ENCODE results near the gene OLFM1.

OLFM1 gene

GRCh38 chr9:135088979-135089847 is 1.7 kb downstream of the OLFM1 start:
- Histone ChIP-seq H3K27ac (ENCODE audit: low read depth, low read length) (no peak overlapping the region), H3K27me3 (ENCODE audit: control insufficient read depth in 1 of 2, insufficient read depth in 2 of 2, low read length in 2 of 2) (peaks cover 12 to 14% of the 10 kb centered on the region in 2 donors), H3K4me3 (ENCODE audit: low read depth in 1 of 2, low read length in 2 of 2) (no peak overlapping the region), H3K9me3 (ENCODE audit: control insufficient read depth in 1 of 2, low read length in 2 of 2) (no peaks in the 10 kb centered on the region), H3K36me3 (ENCODE audit: control insufficient read depth in 1 of 2, insufficient read depth in 2 of 2, low read length in 2 of 2) (no peaks in the 10 kb centered on the region), H3K9ac (ENCODE audit: low read depth in 1 of 2, low read length in 2 of 2) (no peak overlapping the region), H3K4me1 (ENCODE audit: control insufficient read depth in 1 of 2, insufficient read depth in 2 of 2, low read length in 2 of 2) (peaks cover 0 to 4% of the 10 kb centered on the region in 2 donors)

- Histone ChIP-seq H3K4me1 (ENCODE audit: control insufficient read depth in 1 of 2, insufficient read depth in 2 of 2, low read length in 2 of 2) (peaks cover 0 to 4% of the 10 kb centered on the region in 2 donors), H3K27me3 (ENCODE audit: control insufficient read depth in 1 of 2, insufficient read depth in 2 of 2, low read length in 2 of 2) (peaks cover 12% of the 10 kb centered on the region in 2 donors), H3K4me3 (ENCODE audit: low read depth in 1 of 2, low read length in 2 of 2) (no peak overlapping the region), H3K9me3 (ENCODE audit: control insufficient read depth in 1 of 2, low read length in 2 of 2) (no peaks in the 10 kb centered on the region), H3K27ac (ENCODE audit: low read depth, low read length) (no peak overlapping the region), H3K9ac (ENCODE audit: low read depth in 1 of 2, low read length in 2 of 2) (no peak overlapping the region), H3K36me3 (ENCODE audit: control insufficient read depth in 1 of 2, insufficient read depth in 2 of 2, low read length in 2 of 2) (no peaks in the 10 kb centered on the region)
Observed at GRCh38 chr9:135090081-135090480, 2.6 kb downstream of the OLFM1 start.

DNA sequence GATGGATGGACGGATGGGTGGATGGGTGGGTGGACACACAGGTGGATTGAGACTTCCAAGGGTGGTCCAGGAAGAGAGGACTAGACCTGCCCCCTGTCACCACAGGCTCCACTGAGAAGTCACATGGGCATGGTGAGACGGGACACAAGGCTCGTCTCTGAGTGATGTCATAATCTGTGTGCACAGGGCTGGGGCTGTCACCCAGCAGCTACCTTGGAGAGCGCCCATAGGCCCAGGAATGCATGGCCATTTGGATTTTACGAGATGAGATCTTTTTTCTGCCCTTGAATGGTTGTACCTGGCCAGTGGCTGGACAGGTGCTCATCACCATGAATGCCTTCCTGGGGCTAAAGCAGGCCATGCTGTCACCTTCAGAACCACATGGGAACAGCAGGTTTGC is 3.1 kb downstream of the OLFM1 start:
- Histone ChIP-seq H3K27ac (ENCODE audit: low read depth, low read length) (no peak overlapping the region), H3K9ac (ENCODE audit: low read depth in 1 of 2, low read length in 2 of 2) (no peak overlapping the region), H3K4me1 (ENCODE audit: control insufficient read depth in 1 of 2, insufficient read depth in 2 of 2, low read length in 2 of 2) (peaks cover 0 to 4% of the 10 kb centered on the region in 2 donors), H3K27me3 (ENCODE audit: control insufficient read depth in 1 of 2, insufficient read depth in 2 of 2, low read length in 2 of 2) (peaks cover 12% of the 10 kb centered on the region in 2 donors), H3K4me3 (ENCODE audit: low read depth in 1 of 2, low read length in 2 of 2) (no peak overlapping the region), H3K9me3 (ENCODE audit: control insufficient read depth in 1 of 2, low read length in 2 of 2) (no peaks in the 10 kb centered on the region), H3K36me3 (ENCODE audit: control insufficient read depth in 1 of 2, insufficient read depth in 2 of 2, low read length in 2 of 2) (no peaks in the 10 kb centered on the region)

DNA sequence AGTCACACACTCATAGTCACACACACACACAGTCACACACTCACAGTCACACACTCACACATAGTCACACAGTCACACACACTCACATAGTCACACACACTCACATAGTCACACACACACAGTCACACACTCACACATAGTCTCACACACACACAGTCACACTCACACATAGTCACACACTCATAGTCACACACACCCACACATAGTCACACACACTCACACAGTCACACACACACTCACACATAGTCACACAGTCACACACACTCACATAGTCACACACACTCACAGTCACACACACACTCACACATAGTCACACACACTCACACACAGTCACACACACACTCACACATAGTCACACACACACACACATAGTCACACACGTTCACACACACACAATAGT is 4.1 kb downstream of the OLFM1 start:
- Histone ChIP-seq H3K36me3 (ENCODE audit: control insufficient read depth in 1 of 2, insufficient read depth in 2 of 2, low read length in 2 of 2) (no peaks in the 10 kb centered on the region), H3K9ac (ENCODE audit: low read depth in 1 of 2, low read length in 2 of 2) (no peak overlapping the region), H3K9me3 (ENCODE audit: control insufficient read depth in 1 of 2, low read length in 2 of 2) (no peaks in the 10 kb centered on the region), H3K27ac (ENCODE audit: low read depth, low read length) (no peak overlapping the region), H3K4me3 (ENCODE audit: low read depth in 1 of 2, low read length in 2 of 2) (no peak overlapping the region), H3K4me1 (ENCODE audit: control insufficient read depth in 1 of 2, insufficient read depth in 2 of 2, low read length in 2 of 2) (peaks cover 0 to 4% of the 10 kb centered on the region in 2 donors), H3K27me3 (ENCODE audit: control insufficient read depth in 1 of 2, insufficient read depth in 2 of 2, low read length in 2 of 2) (peaks cover 12% of the 10 kb centered on the region in 2 donors)

GRCh38 chr9:135093111-135093510 is 5.6 kb downstream of the OLFM1 start:
- H3K4me1 ChIP-seq (ENCODE audit: control insufficient read depth in 1 of 2, insufficient read depth in 2 of 2, low read length in 2 of 2) = no peaks in the 10 kb centered on the region

DNA sequence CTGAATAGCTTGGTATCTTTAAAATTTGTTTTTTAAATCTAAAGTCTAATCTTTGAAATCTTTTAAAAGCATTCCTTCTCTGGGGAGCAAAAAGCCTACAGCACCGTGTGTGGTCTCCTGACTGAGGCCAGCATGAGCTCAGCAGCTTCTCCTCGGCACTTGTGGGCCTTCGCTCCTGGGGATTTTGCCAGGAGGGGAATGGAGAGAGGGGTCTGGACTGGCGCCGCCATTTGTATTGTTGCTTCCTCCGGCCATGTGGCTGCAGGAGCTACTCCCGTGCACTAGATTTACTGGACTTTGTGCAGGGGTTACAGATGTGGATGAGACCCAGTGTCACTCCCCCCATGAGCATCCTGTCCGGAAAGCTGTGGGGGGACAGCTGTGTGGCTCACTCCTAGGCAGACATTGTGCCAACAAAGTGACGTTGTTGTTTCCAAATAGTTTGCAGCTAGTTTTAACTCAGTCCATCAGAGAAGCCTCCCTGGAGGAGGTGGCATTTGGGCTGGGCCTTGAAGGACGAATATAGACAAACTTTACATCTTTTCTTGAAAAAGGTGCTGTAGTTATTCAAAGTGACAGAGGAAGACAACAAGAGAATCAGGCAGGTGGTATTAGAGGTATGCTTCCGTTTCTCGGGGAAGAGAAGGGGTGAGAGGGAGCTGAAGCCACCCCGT is 6.6 kb downstream of the OLFM1 start:
- Histone ChIP-seq H3K27me3 (ENCODE audit: control insufficient read depth in 1 of 2, insufficient read depth in 2 of 2, low read length in 2 of 2) (peaks cover 6% of the 10 kb centered on the region in 2 donors), H3K27ac (ENCODE audit: low read depth, low read length) (no peak overlapping the region), H3K9ac (ENCODE audit: low read depth in 1 of 2, low read length in 2 of 2) (no peak overlapping the region)

More at GRCh38 chr9:135093111-135093510, 5.6 kb downstream of the OLFM1 start:
- peaks cover 7 to 12% of the 10 kb centered on the region in 2 donors for H3K27me3 ChIP-seq (ENCODE audit: control insufficient read depth in 1 of 2, insufficient read depth in 2 of 2, low read length in 2 of 2)
- no peak overlapping the region for H3K27ac ChIP-seq (ENCODE audit: low read depth, low read length)
- H3K36me3 ChIP-seq (ENCODE audit: control insufficient read depth in 1 of 2, insufficient read depth in 2 of 2, low read length in 2 of 2) = no peaks in the 10 kb centered on the region
- no peak overlapping the region for H3K4me3 ChIP-seq (ENCODE audit: low read depth in 1 of 2, low read length in 2 of 2)
- H3K9me3 ChIP-seq (ENCODE audit: control insufficient read depth in 1 of 2, low read length in 2 of 2) = no peaks in the 10 kb centered on the region
- H3K9ac ChIP-seq (ENCODE audit: low read depth in 1 of 2, low read length in 2 of 2) = no peak overlapping the region

DNA sequence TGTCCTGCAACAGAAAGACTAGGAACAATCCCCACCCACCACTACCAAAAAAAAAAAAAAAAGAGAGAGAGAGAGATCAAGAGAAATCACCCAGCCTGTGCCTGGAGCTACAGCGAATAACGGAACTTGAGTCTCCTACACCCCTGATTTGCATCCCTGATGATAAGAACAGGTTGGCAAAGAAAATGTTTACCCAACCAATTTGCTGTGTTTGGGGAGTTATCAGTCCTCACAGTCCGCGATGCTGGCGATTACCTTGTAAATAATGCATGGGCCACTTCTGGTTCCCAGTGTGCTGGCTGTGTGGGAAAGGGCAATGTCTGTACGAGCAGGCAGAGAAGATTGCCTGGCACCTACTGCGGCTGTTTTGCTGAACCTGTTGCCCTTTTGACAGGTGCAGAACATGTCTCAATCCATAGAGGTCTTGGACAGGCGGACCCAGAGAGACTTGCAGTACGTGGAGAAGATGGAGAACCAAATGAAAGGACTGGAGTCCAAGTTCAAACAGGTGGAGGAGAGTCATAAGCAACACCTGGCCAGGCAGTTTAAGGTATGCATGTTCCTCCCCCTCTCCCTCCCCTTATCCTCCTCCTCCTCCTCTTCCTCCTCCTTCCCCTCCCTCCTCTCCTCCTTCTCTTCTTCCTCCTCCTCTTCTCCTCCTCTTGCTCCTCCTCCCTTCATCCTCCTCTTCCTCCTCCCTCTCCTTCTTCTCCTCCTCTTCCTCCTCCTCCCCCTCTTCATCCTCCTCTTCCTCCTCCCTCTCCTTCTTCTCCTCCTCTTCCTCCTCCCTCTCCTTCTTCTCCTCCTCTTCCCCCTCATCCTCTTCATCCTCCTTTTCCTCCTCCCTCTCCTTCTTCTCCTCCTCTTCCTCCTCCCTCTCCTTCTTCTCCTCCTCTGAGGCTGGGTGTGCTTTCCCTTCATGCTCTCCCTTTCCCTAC is 8.3 kb downstream of the OLFM1 start:
- Histone ChIP-seq H3K36me3 (ENCODE audit: control insufficient read depth in 1 of 2, insufficient read depth in 2 of 2, low read length in 2 of 2) (no peaks in the 10 kb centered on the region), H3K27ac (ENCODE audit: low read depth, low read length) (no peak overlapping the region), H3K27me3 (ENCODE audit: control insufficient read depth in 1 of 2, insufficient read depth in 2 of 2, low read length in 2 of 2) (no peaks in the 10 kb centered on the region), H3K4me1 (ENCODE audit: control insufficient read depth in 1 of 2, insufficient read depth in 2 of 2, low read length in 2 of 2) (no peaks in the 10 kb centered on the region), H3K4me3 (ENCODE audit: low read depth in 1 of 2, low read length in 2 of 2) (no peak overlapping the region), H3K9me3 (ENCODE audit: control insufficient read depth in 1 of 2, low read length in 2 of 2) (no peaks in the 10 kb centered on the region), H3K9ac (ENCODE audit: low read depth in 1 of 2, low read length in 2 of 2) (no peak overlapping the region)

More for the DNA sequence above, 6.6 kb downstream of the OLFM1 start:
- Histone ChIP-seq H3K4me3 (ENCODE audit: low read depth in 1 of 2, low read length in 2 of 2) (no peak overlapping the region), H3K4me1 (ENCODE audit: control insufficient read depth in 1 of 2, insufficient read depth in 2 of 2, low read length in 2 of 2) (no peaks in the 10 kb centered on the region), H3K36me3 (ENCODE audit: control insufficient read depth in 1 of 2, insufficient read depth in 2 of 2, low read length in 2 of 2) (no peaks in the 10 kb centered on the region), H3K9me3 (ENCODE audit: control insufficient read depth in 1 of 2, low read length in 2 of 2) (no peaks in the 10 kb centered on the region)

DNA sequence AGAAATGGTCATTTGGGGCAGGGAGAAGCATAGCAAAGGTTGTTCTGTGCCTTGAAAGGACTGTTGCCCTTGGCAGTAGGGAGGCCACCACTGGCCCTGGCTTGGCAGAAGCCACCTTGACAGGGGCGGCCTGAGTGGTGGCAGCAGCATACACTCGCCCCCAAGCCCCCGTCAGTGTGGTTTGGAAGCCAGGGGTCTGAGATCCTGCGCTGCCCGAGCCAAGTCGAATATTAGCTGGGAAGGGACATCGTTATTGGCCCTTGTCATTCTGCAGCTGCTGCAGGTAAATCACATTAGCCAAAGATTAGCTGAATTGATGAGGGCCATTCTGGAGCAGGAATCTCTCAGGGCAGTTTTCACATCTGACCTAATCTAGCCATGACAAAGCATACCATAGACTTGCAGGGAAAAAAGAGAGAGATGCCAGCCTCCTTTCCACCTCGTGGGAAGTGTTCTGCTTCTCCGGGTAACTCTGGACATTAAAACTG is 9.0 kb downstream of the OLFM1 start:
- H3K4me1 ChIP-seq (ENCODE audit: control insufficient read depth in 1 of 2, insufficient read depth in 2 of 2, low read length in 2 of 2) = no peaks in the 10 kb centered on the region
- no peaks in the 10 kb centered on the region for H3K9me3 ChIP-seq (ENCODE audit: control insufficient read depth in 1 of 2, low read length in 2 of 2)
- H3K4me3 ChIP-seq (ENCODE audit: low read depth in 1 of 2, low read length in 2 of 2) = no peak overlapping the region
- H3K36me3 ChIP-seq (ENCODE audit: control insufficient read depth in 1 of 2, insufficient read depth in 2 of 2, low read length in 2 of 2) = no peaks in the 10 kb centered on the region
- no peaks in the 10 kb centered on the region for H3K27me3 ChIP-seq (ENCODE audit: control insufficient read depth in 1 of 2, insufficient read depth in 2 of 2, low read length in 2 of 2)
- H3K9ac ChIP-seq (ENCODE audit: low read depth in 1 of 2, low read length in 2 of 2) = no peak overlapping the region
- no peak overlapping the region for H3K27ac ChIP-seq (ENCODE audit: low read depth, low read length)

DNA sequence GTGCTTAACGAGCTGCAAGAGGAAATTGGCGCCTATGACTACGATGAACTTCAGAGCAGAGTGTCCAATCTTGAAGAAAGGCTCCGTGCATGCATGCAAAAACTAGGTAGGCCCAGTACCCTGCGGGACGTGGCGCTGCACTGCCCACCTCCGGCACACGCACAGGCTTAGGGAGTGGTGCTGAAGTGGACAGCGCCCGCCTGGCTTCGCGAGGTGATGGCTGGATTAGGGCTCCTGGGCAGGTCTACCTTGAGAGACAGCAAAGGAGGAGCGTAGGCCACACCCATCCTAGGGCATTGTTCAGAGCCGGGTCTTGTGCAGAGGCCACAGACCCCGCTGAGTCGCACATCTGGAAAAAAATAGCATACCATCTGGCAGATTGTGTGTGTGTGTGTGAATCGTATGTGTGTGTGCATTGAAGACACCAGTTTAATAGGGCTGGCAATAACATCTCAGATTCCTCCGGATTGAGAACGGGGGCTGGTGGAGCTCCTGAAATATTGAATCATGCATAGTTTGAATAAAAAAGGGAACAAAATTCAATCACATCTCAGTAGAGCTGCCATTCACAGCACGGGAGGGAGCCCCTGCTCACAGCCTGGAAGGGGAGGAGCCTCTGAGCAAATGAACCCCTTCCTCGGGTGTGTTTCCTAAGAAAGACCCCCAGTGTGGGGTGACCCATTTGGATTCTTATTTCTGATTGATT is 11.1 kb downstream of the OLFM1 start:
- H3K4me1 ChIP-seq (ENCODE audit: control insufficient read depth in 1 of 2, insufficient read depth in 2 of 2, low read length in 2 of 2) = no peaks in the 10 kb centered on the region
- no peak overlapping the region for H3K9ac ChIP-seq (ENCODE audit: low read depth in 1 of 2, low read length in 2 of 2)
- no peaks in the 10 kb centered on the region for H3K36me3 ChIP-seq (ENCODE audit: control insufficient read depth in 1 of 2, insufficient read depth in 2 of 2, low read length in 2 of 2)
- H3K27ac ChIP-seq (ENCODE audit: low read depth, low read length) = no peak overlapping the region
- H3K27me3 ChIP-seq (ENCODE audit: control insufficient read depth in 1 of 2, insufficient read depth in 2 of 2, low read length in 2 of 2) = no peaks in the 10 kb centered on the region
- no peaks in the 10 kb centered on the region for H3K9me3 ChIP-seq (ENCODE audit: control insufficient read depth in 1 of 2, low read length in 2 of 2)
- no peak overlapping the region for H3K4me3 ChIP-seq (ENCODE audit: low read depth in 1 of 2, low read length in 2 of 2)
